ENCODE results near the gene CPS1. TPM values are rescaled to one million over a fixed set of nuclear protein-coding genes. Genes with fewer than 3 reads are reported as not detected.

Gene CPS1
- total and polyA plus RNA-seq, 2 experiments from 2014 or later: 5.5 to 11.0 TPM

DNA sequence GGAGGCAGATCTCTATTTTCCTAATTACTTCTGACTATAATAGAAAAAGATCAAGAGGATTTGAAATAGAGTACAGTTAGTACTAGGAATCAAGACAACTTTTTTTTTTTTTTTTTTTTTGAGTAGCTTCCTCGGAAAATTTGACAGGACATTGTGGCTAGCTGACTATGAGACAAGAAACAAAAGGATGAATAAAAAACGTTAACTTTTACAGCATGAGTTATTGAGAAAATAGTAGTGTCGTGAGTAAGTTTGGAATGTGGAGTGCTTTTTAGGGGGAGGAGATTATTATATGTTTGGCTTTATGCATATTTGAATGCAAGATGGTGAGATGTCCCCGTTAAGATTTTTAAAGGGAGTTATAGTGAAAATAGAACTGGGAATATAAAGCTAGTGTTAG, 27.7 kb upstream of the CPS1 start:
- no peaks in the 10 kb centered on the region for H3K9me3 Mint-ChIP-seq
- Histone ChIP-seq H3K4me2 (no peak overlapping the region), H3K79me2 (replicated peaks; ENCODE audit: insufficient read depth) (no peaks in the 10 kb centered on the region), H3K4me3 (no peak overlapping the region), H3F3A (replicated peaks; ENCODE audit: low read depth) (no peaks in the 10 kb centered on the region), H3K36me3 (ENCODE audit: insufficient read depth) (no peaks in the 10 kb centered on the region), H4K20me1 (replicated peaks; ENCODE audit: insufficient read depth) (no peaks in the 10 kb centered on the region), H3K27me3 (ENCODE audit: insufficient read depth) (no peaks in the 10 kb centered on the region), H3K9me2 (ENCODE audit: insufficient read depth) (peaks cover 2% of the 10 kb centered on the region; the same call in 1 of the 2 replicates), H2AFZ (no peak overlapping the region), H3K27ac (ENCODE audit: low read depth) (no peak overlapping the region), H3K4me1 (ENCODE audit: insufficient read depth) (peaks cover 16% of the 10 kb centered on the region; the same call in 1 of the 2 replicates)
- TF ChIP-seq JUNB (IDR thresholded peaks at IDR 0.05; ENCODE audit: unreplicated experiment) (no peak), ZNF114 (CRISPR knock-in tag; IDR thresholded peaks at IDR 0.05) (no peak), EZH2phosphoT487 (IDR thresholded peaks at IDR 0.05; ENCODE audit: unreplicated experiment) (no peak), CREB1 (CRISPR knock-in tag; IDR thresholded peaks at IDR 0.05; ENCODE audit: low read depth) (no peak), EZH2 (IDR thresholded peaks at IDR 0.05; ENCODE audit: low read depth, unreplicated experiment) (no peak), STAT1 (IDR thresholded peaks at IDR 0.05; ENCODE audit: unreplicated experiment) (no peak), CTCF (conservative IDR thresholded peaks at IDR 0.05; ENCODE audit: low read depth in 2 of 2) (no peak)
- TF ChIP-seq, protein P1, sequence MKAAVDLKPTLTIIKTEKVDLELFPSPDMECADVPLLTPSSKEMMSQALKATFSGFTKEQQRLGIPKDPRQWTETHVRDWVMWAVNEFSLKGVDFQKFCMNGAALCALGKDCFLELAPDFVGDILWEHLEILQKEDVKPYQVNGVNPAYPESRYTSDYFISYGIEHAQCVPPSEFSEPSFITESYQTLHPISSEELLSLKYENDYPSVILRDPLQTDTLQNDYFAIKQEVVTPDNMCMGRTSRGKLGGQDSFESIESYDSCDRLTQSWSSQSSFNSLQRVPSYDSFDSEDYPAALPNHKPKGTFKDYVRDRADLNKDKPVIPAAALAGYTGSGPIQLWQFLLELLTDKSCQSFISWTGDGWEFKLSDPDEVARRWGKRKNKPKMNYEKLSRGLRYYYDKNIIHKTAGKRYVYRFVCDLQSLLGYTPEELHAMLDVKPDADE (IDR thresholded peaks at IDR 0.05): no peak
- H3K4me1 Mint-ChIP-seq: peaks cover 29% of the 10 kb centered on the region
- ATAC-seq: no peak
- H3K36me3 Mint-ChIP-seq (ENCODE audit: low read depth): no peaks in the 10 kb centered on the region
- no peak overlapping the region for H3K4me3 Mint-ChIP-seq
- H3K27ac Mint-ChIP-seq: no peak overlapping the region
- DNase-seq (ENCODE audit: low spot score): no peak
- peaks cover 5% of the 10 kb centered on the region for H3K27me3 Mint-ChIP-seq (ENCODE audit: insufficient read depth, low read depth, poor library complexity)

GRCh38 chr2:210531050-210531449, 25.3 kb upstream of the CPS1 start:
- Histone ChIP-seq H3K9me2 (ENCODE audit: insufficient read depth) (peaks cover 2% of the 10 kb centered on the region; the same call in 1 of the 2 replicates), H3K27ac (ENCODE audit: low read depth) (no peak overlapping the region), H3K4me2 (no peak overlapping the region), H2AFZ (no peak overlapping the region), H3F3A (replicated peaks; ENCODE audit: low read depth) (no peaks in the 10 kb centered on the region), H3K79me2 (replicated peaks; ENCODE audit: insufficient read depth) (no peaks in the 10 kb centered on the region), H3K4me1 (ENCODE audit: insufficient read depth) (peaks cover 21% of the 10 kb centered on the region), H3K36me3 (ENCODE audit: insufficient read depth) (no peaks in the 10 kb centered on the region), H3K27me3 (ENCODE audit: insufficient read depth) (no peaks in the 10 kb centered on the region), H4K20me1 (replicated peaks; ENCODE audit: insufficient read depth) (no peaks in the 10 kb centered on the region), H3K4me3 (no peak overlapping the region)
- Mint-ChIP-seq H3K36me3 (ENCODE audit: low read depth) (no peaks in the 10 kb centered on the region), H3K27me3 (ENCODE audit: insufficient read depth, low read depth, poor library complexity) (peaks cover 2% of the 10 kb centered on the region), H3K4me3 (no peak overlapping the region), H3K4me1 (peaks cover 39% of the 10 kb centered on the region), H3K27ac (no peak overlapping the region), H3K9me3 (no peaks in the 10 kb centered on the region)
- DNase-seq (ENCODE audit: low spot score) (no peak), ATAC-seq (no peak)
- TF ChIP-seq CREB1 (CRISPR knock-in tag; IDR thresholded peaks at IDR 0.05; ENCODE audit: low read depth) (no peak), CTCF (conservative IDR thresholded peaks at IDR 0.05; ENCODE audit: low read depth in 2 of 2) (no peak), NANOG (IDR thresholded peaks at IDR 0.05; ENCODE audit: borderline replicate concordance) (no peak), REST (IDR thresholded peaks at IDR 0.05; ENCODE audit: unreplicated experiment) (no peak), EZH2 (IDR thresholded peaks at IDR 0.05; ENCODE audit: low read depth, unreplicated experiment) (no peak)
